Embryonic facial prominence (tissue), 1 donor: ENCODE data around the gene AQP1.

ENCODE experiments used
- DNase-seq: peaks from one replicate; pipeline ENCODE4 v3.0.0-alpha.2; 2016; ENCODE audit errors: extremely low spot score

Gene AQP1

DNA sequence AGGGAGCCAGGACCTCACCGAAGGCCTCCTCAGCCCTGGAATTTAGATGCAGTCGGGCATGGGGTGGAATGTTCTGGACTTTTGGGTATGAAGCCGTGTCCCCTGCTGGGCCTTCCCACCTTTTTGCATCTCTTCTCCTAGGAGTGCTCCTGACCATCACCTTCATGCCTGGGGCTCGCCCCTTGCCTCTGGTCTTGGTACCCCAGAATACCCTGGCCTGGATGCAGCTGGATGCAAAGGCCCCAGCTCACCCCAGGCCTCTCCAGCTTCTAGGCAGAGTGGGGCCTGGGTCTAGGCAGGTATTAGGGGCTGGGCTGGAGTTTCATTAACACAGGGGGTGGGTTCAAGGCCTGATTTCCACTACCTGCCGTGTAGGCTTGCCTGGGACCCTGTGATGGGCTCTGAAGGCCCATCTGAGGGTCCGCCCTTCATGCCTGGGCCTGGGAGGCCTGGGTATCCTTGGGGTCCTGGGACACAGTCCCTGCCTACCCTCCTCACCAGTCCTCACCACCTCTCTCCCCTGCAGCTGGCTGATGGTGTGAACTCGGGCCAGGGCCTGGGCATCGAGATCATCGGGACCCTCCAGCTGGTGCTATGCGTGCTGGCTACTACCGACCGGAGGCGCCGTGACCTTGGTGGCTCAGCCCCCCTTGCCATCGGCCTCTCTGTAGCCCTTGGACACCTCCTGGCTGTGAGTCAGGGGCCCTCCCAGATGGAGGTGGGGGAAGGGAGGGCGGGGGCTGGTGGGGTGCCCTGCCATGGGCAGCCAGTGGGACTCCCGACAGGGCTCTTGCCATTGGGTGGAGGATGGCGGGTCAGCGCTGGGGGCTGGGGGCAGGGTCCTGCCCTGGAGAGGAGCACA is 10.1 kb downstream of the AQP1 start:
- DNase-seq: no peak

DNA sequence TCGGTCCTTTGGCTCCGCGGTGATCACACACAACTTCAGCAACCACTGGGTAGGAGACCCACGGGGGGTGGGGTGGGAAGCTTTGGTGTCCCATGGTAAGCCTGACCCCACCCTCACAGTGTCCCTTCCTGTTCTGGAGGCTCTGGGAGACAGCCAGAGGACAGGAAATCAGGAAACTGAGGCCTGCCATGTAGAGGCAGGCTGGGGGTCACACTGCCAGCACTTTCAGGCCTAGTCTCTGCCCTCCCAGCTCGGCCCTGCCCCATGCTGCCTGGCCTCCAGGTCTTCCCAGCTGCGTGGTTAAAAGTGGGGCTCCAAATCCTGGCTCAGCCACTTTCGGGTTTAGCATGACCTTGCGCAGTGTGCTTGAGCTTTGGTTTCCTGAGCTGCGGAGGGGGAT is 10.9 kb downstream of the AQP1 start:
- no peak for DNase-seq

DNA sequence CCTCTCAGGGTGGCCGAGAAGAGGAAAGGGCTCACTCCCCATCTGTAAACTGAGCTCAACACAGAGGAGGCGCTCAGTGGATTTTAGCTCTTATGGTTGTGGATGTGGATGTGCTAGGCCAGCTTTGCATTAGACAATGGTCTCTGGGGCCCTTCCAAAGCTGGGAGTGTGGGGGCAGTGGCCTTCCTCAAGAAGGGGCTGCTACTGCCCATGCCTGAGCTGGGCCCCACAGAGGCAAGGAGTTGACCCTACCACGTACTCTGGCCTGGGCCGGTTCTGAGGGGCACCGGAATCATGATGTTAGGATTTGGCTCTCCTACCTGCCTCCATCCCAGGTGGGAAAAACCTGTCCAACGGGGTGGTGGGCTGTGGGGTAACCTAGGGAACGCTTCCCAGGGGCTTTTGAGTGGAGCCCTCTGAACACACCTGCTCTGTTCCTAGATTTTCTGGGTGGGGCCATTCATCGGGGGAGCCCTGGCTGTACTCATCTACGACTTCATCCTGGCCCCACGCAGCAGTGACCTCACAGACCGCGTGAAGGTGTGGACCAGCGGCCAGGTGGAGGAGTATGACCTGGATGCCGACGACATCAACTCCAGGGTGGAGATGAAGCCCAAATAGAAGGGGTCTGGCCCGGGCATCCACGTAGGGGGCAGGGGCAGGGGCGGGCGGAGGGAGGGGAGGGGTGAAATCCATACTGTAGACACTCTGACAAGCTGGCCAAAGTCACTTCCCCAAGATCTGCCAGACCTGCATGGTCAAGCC is 11.5 kb downstream of the AQP1 start:
- DNase-seq: no peak

DNA sequence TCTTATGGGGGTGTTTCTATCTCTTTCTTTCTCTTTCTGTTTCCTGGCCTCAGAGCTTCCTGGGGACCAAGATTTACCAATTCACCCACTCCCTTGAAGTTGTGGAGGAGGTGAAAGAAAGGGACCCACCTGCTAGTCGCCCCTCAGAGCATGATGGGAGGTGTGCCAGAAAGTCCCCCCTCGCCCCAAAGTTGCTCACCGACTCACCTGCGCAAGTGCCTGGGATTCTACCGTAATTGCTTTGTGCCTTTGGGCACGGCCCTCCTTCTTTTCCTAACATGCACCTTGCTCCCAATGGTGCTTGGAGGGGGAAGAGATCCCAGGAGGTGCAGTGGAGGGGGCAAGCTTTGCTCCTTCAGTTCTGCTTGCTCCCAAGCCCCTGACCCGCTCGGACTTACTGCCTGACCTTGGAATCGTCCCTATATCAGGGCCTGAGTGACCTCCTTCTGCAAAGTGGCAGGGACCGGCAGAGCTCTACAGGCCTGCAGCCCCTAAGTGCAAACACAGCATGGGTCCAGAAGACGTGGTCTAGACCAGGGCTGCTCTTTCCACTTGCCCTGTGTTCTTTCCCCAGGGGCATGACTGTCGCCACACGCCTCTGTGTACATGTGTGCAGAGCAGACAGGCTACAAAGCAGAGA is 12.2 kb downstream of the AQP1 start:
- no peak for DNase-seq

DNA sequence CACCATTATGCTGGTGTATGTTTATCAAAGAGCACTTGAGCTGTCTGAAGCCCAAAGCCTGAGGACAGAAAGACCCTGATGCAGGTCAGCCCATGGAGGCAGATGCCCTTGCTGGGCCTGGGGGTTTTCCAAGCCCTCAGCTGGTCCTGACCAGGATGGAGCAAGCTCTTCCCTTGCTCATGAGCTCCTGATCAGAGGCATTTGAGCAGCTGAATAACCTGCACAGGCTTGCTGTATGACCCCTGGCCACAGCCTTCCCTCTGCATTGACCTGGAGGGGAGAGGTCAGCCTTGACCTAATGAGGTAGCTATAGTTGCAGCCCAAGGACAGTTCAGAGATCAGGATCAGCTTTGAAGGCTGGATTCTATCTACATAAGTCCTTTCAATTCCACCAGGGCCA is 13.0 kb downstream of the AQP1 start:
- DNase-seq: no peak

DNA sequence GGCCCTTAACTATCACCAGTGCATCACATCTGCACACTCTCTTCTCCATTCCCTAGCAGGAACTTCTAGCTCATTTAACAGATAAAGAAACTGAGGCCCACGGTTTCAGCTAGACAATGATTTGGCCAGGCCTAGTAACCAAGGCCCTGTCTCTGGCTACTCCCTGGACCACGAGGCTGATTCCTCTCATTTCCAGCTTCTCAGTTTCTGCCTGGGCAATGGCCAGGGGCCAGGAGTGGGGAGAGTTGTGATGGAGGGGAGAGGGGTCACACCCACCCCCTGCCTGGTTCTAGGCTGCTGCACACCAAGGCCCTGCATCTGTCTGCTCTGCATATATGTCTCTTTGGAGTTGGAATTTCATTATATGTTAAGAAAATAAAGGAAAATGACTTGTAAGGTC is 13.5 kb downstream of the AQP1 start:
- no peak for DNase-seq

DNA sequence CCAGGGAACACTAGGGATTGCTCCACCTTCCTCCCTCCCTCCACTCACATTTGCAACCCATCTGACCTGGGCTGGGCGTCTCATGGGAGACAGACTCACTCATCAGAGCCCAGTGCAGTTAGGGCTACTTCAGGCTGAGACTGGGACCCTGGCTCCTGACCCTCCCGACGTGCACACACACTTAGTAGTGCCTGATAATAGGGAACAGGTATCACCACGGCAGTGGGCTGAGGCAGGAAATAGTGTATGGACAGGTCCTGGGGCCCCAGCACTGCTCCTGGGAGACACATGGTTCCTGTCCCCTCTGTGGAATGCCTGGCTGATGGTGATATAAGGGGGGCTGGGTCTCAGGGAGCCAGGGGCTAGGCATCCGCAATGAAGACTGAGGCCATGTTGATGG is 14.3 kb downstream of the AQP1 start:
- DNase-seq: no peak

DNA sequence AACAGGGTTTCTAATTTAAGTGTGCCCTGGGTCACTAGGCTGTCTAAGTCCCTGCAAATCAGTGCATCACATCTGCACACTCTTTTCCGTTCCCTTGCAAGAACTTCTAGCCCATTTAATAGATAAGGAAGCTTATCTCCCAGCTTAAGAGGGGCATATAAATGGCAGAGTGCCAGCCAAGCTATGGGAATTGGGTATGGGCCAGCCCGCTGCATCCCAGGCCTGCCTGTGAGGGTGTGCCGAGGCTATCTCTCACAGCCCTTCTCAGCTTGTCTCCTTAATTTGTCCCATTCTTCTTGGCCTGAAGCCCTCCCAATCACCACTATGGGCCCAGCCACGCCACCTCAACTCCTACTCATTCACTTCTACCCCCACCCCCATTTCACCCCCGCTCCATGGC is 14.7 kb downstream of the AQP1 start:
- DNase-seq: no peak

DNA sequence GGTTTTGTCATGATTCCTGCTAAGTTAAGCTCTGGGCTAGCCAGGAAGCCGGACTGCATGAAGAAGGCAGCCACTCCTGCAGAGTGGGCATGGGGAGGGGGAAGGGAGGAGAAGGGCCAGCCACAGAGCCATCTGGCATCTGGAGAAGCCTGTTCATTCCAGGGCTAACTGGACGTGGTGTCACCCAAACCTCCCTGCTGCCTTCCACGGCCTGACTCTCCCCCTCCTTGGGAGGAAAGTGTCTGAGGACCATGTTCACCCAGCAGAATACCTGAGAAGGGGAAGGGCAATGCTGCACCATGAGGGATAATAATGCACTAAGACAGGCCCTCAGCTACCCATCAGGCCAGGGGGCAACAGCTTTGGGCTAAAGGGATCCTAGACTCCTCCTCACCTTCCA is 15.4 kb downstream of the AQP1 start:
- no peak for DNase-seq

DNA sequence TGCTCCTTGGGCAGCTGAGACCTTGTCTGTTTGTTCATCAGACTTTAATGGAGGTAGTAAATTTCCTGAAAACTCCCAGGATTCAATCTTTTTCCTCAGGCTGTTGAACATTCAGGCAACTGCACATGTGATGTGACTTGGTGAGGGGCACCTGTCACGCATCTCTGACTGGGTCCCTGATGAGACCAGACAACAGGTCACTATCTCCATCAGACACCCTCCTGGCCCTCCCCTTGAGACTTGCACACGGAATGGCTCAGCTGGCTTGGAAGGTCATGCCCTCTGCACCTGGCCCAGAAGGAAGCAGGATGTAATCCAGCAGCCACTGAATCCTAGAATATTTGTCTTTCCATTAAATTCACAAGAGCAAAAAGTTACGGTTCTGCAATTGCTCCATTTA is 15.9 kb downstream of the AQP1 start:
- DNase-seq: no peak

DNA sequence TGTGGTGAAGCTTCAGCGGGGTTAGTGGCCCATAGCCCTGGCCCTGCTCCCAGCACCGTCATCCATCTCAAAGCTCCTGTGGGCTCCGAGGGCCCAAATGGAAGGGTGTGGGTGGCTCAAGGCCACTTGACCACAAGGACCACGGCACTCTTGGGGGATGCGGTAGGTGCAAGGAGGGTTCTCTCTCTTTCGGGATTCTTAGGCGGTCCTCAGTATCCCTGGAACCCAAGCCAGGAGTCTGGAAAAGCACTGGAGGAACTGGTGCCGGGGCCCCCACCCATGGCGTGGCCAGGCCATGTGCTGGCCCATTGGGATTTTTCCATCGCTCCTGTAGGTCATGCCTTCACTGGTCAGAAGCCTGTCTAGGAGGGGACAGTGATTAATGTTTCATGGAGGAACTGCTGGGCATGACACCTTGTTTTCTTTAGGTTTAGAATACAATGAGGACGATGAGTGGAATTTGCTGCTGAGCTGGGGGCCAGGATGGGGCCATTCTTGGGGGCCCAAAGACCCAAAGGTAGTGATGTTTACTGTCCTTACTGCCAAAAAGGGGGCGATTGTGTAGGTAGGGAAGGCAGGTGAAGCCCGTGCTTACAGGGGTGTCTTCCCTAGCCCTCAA is 16.7 kb downstream of the AQP1 start:
- DNase-seq: no peak

DNA sequence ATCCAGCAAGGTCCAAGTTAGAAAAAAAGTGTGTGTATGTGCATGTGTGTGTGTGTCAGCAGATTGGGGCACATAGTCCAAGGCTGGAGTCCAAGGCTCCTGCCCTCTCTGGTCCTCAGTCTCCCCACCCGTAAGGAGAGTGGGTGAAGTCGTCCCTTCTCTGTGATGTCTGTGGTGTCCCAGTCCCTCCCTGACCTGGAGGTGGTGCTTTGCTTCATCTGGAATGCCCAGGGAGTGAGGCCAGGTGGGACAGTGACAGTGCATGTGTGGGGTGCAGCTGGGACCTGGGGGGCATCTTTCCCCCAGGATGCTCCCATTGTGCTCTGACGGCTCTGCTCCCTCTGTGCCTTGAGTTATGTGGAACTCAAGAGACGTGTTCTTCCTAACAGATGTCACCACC is 18.0 kb downstream of the AQP1 start:
- DNase-seq: no peak

DNA sequence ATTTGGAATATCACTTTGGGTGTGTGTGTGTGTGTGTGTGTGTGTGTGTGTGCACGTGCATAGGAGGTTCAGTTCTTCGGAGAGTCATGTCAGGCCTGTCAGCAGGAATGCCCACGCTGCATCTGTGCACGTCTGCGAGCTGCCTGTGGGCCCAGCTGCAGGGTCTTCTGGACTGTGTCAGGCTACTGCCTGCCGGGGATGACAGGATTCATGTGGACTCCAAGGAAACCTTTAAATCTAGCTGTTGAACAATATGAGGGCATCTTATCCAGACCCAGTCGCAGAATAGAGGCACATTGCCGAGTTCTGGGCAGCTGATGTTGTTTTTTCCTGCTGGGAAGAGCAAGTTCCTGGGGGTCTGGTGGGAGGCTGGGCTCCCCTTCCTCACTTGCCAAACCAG is 19.0 kb downstream of the AQP1 start:
- DNase-seq: no peak

DNA sequence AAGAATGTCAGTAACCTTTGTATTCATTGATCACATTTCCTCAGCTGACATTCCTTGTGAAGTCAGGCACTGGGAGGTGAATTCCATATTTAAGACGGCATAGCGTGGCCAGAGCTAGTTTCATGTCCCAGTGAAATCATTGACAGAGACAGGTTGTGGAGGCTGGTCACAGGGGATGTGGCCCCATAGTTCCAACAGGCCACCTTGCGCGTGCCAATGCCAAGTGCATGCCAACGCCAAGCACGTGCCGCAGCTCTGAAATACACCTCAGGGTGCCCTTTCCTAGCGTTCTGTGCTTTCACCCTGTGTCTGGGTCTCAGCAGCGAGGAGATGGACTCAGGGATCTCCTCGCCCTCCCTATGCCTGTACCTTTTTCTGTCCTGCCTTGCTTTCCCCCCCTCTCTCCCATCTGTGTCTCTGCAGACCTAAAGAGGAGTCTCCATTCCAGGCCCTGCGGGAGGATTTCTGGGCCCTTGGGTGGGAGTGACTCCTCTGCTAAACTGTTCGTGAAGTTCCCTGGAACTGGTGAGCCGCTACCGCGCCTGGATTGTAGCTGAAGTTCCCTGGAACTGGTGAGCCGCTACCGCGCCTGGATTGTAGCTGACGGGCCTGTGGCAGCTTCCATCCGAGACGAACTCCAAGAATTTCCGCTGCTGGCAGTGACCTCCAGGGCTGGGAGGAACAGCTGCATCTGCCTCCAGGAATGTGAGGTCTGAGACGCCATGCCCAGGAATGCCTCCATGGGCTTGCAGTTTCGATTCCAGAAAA is 19.7 kb downstream of the AQP1 start:
- DNase-seq: no peak

DNA sequence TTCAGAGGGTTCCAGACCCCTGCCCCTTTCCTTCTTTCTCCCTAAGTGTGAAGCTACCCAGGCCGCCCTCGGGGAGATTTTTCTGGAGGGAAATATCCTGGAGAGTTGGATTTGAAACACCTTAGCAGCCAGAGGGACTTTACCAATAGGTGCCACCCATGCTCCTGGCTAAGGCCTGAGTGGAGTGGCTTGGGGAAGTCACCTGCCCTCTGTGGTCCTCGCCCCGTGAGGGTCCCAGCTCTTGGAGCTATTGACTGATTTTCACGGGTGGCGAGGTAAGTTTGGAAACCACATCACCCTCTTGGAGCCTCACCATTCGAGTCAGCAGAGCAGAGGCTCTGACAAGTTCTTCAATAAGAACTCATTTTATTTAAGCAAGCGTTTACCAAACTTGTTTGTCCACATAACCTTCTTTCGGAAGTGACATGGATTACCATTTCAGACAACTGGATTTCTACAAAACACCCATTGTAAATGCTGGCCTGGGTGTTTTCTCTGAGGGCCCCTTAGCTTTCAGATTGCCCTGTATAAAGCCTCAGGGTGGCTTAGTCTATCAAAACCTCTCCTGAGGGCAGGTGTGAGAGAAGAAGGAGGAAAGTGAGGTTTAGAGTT is 20.4 kb downstream of the AQP1 start:
- DNase-seq: no peak

DNA sequence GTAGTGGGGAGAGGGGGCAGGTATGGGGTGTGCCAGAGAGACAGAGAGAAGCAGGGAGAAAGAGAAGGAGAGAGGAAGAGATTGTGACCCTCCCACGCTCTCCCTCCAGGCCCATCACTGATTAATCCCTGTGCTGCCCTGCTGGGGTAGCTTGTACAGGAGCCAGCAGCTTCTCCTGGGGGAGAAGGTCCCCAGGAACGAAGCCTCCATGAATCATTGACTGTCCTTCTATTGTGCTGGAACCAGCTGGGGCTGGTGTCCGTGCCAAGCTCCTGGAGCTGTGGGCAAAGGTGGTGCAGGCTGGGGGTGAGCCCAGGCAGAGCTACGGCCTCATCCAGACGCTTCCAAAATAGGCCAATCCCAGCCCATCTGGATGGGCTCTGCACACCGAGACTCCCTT is 20.9 kb downstream of the AQP1 start:
- DNase-seq: no peak

DNA sequence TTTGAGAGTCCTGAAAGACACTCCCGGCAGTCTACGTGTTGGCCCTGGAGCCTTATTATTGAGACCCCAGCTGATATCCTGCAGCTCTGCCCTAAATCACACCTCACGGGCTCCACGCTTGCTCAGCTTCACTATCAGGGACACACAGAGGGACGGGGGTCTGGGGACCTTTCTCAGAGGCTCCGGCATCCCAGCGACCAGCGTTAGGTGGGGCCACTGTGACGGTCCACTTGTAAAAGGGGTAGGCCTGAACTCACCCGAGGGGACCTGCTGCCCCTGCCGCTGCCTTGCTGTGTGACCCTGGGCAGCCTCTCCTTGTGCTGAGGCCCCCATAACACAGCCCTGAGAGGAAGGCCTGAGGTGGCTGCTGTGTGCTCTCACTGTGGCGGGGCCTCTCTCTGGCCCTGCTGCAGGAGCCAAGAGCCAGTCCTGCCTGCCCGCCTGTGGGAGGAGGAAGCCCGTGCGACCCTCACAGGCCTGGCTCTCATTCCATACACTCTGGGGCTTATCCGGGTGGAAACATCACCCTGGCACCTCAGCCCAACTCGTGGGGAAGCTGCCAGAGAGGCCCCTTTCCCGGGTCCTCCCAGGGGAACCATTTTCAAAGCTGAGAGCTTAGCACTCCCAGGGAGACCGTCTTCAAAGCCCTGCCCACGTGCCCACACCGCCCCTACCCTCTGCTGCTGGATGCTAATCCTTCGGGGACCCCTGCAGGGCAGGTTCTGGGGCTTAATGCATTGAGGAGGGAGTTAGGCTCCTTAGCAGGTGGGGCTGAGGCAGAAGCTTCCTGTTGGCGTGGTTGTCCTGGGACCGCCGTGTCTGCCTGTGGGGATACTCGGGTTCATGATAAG is 21.7 kb downstream of the AQP1 start:
- no peak for DNase-seq

DNA sequence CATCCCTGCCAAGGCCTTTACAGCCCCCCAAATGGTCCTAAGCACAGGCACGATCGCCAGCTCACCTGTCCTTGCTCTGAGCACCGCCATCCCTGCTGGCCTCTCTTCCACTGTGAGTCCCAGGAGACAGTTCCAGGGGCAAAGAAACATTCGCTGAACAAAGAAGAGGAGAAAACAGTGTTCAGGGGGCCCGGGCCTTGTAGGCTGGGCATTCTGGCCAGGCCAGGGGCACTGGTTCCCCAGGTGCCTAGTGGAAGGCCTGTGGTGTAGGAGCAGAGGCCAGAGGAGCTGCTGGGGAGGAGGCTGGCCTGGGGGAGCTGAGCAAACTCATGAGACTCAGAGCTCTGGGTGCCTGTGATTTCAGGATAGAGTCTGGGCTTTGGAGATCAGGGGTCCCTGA is 22.6 kb downstream of the AQP1 start:
- no peak for DNase-seq

DNA sequence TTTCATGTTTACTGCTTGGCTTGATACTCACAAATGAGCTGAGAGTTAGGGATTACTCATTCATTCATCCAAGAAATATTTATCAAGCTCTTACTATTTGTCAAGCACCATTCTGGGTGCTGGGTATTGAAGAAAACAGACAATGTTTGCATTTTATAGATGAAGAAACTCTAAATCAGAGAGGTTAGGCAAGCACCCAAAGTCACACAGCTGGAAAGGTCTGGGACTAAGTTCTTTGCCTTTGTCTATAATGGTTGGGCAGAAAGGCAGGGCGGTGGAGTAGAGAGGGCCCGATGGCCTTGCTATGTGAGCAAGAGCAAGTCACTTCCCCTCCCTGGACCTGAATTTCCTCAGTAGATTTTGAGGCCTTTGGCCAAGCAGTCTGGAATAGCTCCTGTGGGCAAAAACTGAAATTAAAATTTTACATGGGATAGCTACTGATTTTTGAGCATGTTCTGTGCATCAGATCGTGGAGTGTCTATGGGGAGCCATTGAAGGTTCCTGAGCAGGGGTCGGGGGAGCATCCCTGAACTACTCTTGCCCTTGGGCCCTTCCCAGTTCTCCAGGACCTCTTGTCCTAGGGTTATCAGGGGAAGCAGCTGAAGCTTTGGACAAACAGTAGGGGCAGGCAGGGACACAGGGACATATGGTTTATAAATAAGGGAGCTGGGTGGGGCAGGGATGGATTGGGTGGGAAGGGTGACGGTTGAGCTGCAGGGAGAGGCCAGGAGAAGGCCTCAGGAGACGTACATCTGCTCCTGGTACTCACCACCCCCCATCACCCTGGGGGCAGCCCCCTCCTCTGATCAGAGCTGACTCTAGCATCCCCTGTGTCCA is 23.3 kb downstream of the AQP1 start:
- DNase-seq: no peak

DNA sequence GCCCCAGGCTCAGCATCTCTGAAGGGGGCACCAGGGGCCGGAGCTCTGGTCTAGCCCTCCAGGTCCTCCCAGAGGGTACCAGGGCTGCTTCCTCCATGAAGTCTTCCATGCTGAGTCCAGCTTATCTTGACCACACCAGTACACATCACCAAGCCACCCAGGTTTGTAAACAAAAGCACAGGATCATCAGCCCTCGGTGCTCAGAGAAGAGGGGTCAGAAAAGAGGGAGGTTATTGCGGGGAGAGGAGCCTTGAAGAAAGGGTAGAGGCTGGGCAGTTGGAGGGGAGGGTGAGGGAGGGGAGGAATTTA is 23.9 kb downstream of the AQP1 start:
- no peak for DNase-seq
